Lower lobe of right lung (tissue), 2 donors: ENCODE results near the gene SLC49A3. TPM values are rescaled to one million over a fixed set of nuclear protein-coding genes. Genes with fewer than 3 reads are reported as not detected.

ENCODE experiments used
- ATAC-seq, 2 donors: fragments of 200-7000 bp; cut with Tn5 transposase; one replicate each; pipeline ENCODE4 v1.9.1; 2020 to 2022; ENCODE audit warnings: mild to moderate bottlenecking in 2 of 2, moderate library complexity in 2 of 2
- DNase-seq: peaks from one replicate; pipeline ENCODE4 v3.0.0-alpha.2; 2020
- H3K27ac ChIP-seq: fragments of 200-600 bp; one replicate; pipeline ENCODE4 v1.8.0; 2022
- H3K27me3 ChIP-seq: fragments of 200-600 bp; one replicate; pipeline ENCODE4 v1.8.0; 2022; ENCODE audit warnings: low read depth
- H3K36me3 ChIP-seq: fragments of 200-600 bp; one replicate; pipeline ENCODE4 v1.8.0; 2022; ENCODE audit warnings: mild to moderate bottlenecking
- H3K4me1 ChIP-seq: fragments of 200-600 bp; one replicate; pipeline ENCODE4 v1.8.0; 2022
- H3K4me3 ChIP-seq: fragments of 200-600 bp; one replicate; pipeline ENCODE4 v1.8.0; 2022; ENCODE audit warnings: mild to moderate bottlenecking
- H3K9me3 ChIP-seq: fragments of 200-600 bp; one replicate; pipeline ENCODE4 v1.8.0; 2022
- intact Hi-C: fragments of 100-400 bp; cut with DNase I; formaldehyde crosslinking; loops from one replicate; pipeline ENCODE4 v1.11.0; 2022
- total RNA-seq: library from RNA; stranded (reverse); fragmentation: NEBNext Ultra II Directional; extraction: Animal tissue kit (Norgen Biotek cat#: 25700); gene quantifications from one replicate; pipeline ENCODE4 v1.2.1, GENCODE V29; 2021
- TF ChIP-seq, protein P1 (sequence below): fragments of 200-600 bp; IDR thresholded peaks from one replicate; pipeline ENCODE4 v1.8.0; 2022; ENCODE audit warnings: antibody characterized with exemption, mild to moderate bottlenecking
- donor health status: DM: no; HTN: yes; CAD: no; lungs with severe emphysema.

Gene SLC49A3
- total RNA-seq, 1 donor from 2014 or later = 31.5 TPM

DNA sequence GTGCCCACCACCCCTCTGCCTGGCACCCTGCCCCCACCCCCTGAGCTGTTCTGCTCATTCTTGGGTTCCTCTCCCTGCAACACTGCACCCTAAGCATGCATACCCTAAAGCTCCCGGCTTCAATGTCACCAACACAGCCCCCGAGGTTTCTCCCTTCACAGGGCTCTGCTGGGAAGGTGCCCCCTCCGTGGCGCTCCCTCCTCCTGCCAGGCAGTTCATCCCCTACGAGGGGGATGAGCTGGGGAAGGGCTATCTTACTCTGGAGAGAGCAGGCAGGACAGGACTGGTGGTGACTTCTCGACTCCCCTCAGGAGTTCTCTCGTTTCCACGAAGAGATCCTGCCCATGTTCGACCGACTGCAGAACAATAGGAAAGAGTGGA is 21.4 kb downstream of the SLC49A3 start:
- ATAC-seq (no peak), DNase-seq (peak; percentile 32)
- no peak overlapping the region for H3K4me3 ChIP-seq
- peaks cover 23% of the 10 kb centered on the region for H3K36me3 ChIP-seq
- H3K27ac ChIP-seq = no peak overlapping the region
- TF ChIP-seq, protein P1, sequence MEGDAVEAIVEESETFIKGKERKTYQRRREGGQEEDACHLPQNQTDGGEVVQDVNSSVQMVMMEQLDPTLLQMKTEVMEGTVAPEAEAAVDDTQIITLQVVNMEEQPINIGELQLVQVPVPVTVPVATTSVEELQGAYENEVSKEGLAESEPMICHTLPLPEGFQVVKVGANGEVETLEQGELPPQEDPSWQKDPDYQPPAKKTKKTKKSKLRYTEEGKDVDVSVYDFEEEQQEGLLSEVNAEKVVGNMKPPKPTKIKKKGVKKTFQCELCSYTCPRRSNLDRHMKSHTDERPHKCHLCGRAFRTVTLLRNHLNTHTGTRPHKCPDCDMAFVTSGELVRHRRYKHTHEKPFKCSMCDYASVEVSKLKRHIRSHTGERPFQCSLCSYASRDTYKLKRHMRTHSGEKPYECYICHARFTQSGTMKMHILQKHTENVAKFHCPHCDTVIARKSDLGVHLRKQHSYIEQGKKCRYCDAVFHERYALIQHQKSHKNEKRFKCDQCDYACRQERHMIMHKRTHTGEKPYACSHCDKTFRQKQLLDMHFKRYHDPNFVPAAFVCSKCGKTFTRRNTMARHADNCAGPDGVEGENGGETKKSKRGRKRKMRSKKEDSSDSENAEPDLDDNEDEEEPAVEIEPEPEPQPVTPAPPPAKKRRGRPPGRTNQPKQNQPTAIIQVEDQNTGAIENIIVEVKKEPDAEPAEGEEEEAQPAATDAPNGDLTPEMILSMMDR = no peak
- no peaks in the 10 kb centered on the region for H3K27me3 ChIP-seq
- H3K9me3 ChIP-seq = no peaks in the 10 kb centered on the region
- peaks cover 17% of the 10 kb centered on the region for H3K4me1 ChIP-seq
- intact Hi-C loops = no loop called here

DNA sequence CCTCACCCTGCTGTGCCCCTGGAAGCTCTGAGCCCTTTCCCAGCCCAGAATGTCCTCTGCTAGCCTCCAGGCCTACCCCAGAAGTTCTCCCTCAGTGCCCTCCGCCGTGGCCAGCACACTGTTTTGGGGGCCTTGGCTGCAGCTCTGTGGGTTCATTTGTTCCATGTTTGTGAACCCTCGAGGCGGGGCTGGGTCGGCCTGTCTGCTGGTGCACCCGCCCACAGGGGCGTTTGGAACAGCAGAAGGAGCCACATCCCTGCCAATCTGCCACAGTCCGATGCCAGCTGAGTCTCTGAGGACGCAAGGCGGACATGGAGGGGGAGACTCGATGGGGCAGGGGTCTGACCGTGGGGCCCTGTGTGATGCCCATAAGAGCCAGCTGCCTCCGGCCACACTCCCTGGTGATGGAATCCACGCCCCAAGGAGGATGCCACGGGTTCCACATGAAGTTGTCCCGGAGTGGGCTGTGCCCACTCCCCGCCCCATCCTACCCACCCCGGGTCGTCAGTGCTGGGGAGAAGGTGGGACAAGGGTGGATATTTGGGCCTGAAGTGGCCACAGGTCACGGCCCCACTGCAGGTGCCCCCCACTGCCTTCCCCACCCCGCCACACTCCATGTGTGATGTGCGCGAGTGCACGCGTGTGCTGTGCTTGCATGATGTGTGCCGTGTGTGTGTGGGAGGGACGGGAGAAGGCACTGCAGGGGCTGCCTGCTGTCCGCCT is 22.0 kb downstream of the SLC49A3 start:
- ATAC-seq (no peak), DNase-seq (peak; percentile 44)
- peaks cover 17% of the 10 kb centered on the region for H3K4me1 ChIP-seq
- no peaks in the 10 kb centered on the region for H3K9me3 ChIP-seq
- no peak overlapping the region for H3K27ac ChIP-seq
- no peaks in the 10 kb centered on the region for H3K27me3 ChIP-seq
- intact Hi-C loops = no loop called here
- H3K36me3 ChIP-seq = peaks cover 18% of the 10 kb centered on the region
- no peak overlapping the region for H3K4me3 ChIP-seq
- TF ChIP-seq, protein P1 = no peak

DNA sequence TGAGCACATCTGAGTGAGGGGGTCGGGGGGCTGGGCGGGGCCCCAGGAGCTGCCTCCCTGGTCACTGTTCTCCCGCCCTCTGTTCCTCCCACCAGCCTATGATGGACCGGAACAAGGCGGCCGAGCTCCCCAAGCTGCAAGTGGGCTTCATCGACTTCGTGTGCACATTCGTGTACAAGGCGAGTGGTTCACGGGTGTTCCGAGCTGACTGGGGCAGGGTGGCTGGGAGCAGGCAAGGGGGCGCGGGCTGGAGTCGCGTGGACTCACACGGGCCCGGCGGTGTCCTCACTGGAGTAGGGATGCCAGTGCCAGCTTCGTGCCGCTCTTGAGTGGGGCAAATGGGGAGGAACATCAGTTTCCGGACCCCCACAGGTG is 22.5 kb downstream of the SLC49A3 start:
- ATAC-seq (no peak), DNase-seq (peak; percentile 44)
- no peak overlapping the region for H3K27ac ChIP-seq
- H3K9me3 ChIP-seq = no peaks in the 10 kb centered on the region
- no peaks in the 10 kb centered on the region for H3K27me3 ChIP-seq
- TF ChIP-seq, protein P1 = no peak
- intact Hi-C loops = no loop called here
- H3K4me1 ChIP-seq = peaks cover 17% of the 10 kb centered on the region
- H3K36me3 ChIP-seq = peaks cover 12% of the 10 kb centered on the region
- no peak overlapping the region for H3K4me3 ChIP-seq

DNA sequence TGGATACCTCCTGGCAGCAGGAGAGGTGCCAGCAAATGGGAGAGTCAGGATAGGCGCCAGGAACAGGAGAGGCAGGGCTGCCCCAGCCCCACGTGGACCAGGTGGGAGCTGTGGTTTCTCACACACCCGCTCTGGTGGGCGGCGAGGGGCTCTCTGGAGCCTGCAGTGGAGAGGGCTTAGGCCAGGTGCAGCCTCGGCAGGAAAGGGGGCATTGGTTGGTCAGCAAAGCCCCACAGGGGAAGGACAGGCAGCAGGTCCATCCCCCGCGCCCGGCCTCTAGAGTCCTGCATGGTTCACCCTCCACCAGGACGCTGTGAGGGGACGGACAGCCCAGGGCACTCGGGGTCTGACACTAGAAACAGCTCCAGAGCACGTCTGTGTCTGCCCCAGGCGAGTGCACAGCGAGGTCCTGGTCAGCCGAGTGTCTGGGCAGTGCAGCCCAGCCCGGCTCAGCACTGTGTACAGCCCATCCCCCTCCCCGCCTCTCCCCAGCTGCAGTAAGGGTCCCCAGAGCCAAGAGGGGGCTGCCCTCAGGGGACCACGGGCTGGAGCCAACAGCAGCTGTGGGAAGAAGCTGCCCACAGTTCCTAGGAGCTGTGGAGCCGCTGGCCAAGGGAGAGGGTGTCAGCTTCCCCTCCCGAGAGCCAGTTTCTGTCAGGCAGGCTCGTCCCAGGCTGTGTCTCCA is 23.1 kb downstream of the SLC49A3 start:
- no peaks in the 10 kb centered on the region for H3K9me3 ChIP-seq
- no peak overlapping the region for H3K4me3 ChIP-seq
- intact Hi-C loops = no loop called here
- TF ChIP-seq, protein P1 = no peak
- H3K27ac ChIP-seq = no peak overlapping the region
- peaks cover 17% of the 10 kb centered on the region for H3K4me1 ChIP-seq
- H3K27me3 ChIP-seq = no peaks in the 10 kb centered on the region
- peaks cover 7% of the 10 kb centered on the region for H3K36me3 ChIP-seq
- ATAC-seq (no peak), DNase-seq (peak; percentile 42)

DNA sequence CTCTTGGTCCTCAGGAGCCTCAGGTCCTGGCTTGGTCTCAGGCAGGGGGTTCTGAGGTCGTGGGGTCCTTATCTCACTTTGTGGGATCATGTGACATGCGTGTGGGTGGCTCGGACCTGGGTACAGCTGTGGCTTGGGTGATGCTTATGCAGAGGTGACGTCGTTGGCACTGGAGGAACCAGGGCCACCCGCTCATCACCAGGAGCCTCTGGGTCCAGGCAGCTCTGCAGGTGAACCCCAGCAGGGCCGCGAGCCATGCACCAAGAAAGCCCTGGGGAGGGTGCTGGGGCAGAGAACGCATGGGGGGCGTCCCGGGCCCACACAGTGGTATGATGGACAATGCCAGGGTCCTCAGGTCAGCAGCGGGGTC is 23.6 kb downstream of the SLC49A3 start:
- intact Hi-C loops = no loop called here
- Histone ChIP-seq H3K4me3 (no peak overlapping the region), H3K36me3 (peaks cover 2% of the 10 kb centered on the region), H3K9me3 (no peaks in the 10 kb centered on the region), H3K4me1 (peaks cover 17% of the 10 kb centered on the region), H3K27ac (no peak overlapping the region), H3K27me3 (no peaks in the 10 kb centered on the region)
- DNase-seq (peak; percentile 40), ATAC-seq (no peak)
- TF ChIP-seq, protein P1 = no peak
